ENCODE data around the gene PAX1.
A peak's percentile ranks its signal among the peaks of the same experiment; 100 is the strongest.

PAX1 gene

DNA sequence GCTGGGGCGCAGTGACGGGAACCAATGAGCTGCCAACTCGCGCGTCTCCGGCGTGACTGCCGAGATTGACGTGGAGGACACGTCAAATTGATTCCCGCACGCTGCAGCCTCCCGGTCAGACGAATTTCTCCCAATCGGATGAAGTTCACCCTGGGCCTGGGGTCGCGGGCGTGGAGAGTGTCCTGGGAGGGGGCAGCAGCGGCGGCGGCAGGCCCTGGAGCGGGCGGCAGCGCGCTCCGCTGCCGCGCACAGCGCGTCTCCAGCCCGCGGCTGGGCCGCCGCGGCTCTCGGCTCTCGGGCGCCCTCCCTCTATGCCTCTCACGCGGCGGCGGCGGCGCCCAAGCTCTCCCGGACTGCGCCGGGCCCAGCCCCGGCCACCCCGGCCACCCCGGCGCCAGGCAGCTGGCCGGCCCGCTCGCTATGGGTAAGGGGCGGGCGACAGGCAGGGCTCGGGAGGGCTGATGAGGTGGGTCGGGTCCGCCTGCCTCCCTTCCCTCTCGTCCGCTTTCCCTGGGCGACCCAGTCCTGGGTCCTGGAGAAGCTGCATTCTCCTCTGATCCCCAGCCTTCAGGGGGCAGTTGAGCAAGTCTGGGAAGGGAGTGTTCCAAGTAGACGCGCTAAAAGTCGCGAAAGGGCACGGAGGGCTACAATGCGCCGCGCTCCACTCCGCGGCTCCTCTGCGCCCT, at the start of gene PAX1:
PAX1 (plus strand) TSS at position 90 of the 686 bp plus-strand sequence; CDS start at position 139, 49 bp downstream.
- no peak for DNase-seq

GRCh38 chr20:21656308-21657067, 49.0 kb upstream of the PAX1 start:
- no peak for DNase-seq

DNA sequence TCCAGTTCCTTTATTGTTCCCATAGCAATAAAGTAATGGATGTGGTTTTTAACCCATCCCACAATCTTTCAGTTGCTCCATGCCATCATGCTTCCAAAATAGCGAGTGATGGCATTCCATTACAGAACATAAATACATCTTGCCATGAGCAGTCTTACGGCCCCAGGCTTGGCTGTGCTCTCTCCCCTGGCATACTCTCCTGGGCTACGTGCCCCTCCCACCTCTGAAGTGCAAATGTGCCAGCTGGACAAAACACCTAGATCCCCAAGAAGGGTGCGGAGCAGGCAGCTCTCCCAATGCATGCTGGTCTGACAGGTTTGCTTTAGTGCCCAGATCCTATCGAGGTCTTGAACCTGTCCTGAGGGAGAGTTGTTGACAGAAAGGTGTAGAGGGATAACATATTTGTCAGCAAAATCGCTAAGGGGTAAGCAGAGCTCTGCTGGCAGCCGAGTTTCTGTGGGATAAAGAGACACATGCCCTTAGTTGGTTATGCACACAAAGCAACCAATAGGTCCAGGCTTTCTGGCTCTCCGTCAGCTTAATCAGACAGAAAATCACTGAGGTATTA, 43.9 kb upstream of the PAX1 start:
- no peak for DNase-seq

- DNase-seq, result no peak
Measured at GRCh38 chr20:21663465-21663864, 42.0 kb upstream of the PAX1 start.

DNA sequence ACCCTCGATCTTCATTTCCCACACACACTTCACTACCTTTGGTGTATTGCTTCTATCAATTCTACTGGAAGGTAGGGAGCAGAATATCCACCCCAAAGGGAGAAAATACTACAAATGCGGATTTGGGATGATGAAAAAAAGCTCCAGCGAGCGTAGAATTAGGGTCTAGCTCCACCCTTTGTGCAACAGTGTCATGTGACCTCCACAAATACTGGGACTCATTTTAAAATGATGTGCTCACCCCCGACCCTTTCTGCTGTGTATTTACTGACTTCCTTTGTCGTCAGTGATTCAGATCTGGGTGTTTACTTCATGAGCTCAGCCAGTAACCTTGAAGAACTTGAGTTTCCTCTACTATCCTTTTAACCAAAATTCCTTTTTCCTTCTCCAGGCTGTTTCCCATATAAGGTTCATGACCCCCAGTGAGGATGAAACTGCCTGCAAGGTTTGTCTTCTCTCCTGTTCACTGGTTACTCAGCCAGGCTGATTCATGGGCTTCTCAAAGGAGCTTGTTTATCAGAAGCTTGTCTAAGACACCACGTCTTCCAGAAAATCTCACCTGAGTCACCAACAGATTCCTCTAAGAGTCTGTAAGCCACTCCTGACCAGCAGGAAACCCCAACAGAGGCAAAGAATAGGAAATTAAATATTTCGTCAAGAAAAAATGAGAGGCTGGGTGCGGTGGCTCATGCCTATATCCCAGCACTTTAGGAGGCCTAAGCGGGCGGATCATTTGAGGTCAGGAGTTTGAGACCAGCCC, 39.6 kb upstream of the PAX1 start:
- DNase-seq, result no peak

- no peak for DNase-seq
Measured at GRCh38 chr20:21670126-21670525, 35.3 kb upstream of the PAX1 start.

DNA sequence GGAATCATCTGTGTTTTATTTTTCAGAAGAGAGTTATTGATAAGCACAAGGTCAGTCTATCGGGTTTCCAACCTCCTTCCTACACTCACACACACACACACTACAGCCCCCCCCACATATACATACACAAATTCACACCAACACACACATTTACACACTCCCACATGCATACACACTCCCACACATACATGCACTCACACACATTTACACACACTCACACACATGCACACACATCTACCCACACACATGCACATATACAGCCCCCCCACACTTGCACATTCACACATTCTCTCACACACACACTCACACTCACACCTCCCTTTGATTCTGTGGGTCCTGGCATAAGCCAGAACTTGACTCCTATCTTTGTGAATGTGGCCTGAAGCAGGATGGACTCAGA, 34.5 kb upstream of the PAX1 start:
- DNase-seq, result no peak

DNA sequence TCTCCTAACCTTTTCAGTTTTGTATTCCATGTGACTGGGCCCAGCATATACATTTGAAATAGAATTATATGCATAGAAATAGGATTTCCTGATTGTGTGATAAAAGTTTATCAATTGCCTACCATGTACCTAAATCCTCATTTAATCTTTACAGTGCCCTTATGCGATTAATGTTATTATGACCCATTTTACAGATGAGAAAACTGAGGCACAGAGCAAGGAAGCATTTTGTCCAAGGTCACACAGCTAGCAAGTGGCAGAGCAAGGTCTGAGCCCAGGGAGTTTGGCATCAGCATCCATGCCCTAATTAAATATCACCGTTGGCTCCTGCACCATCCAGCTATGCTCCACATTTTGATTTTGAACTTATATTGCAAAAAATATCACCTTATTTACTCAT, 28.2 kb upstream of the PAX1 start:
- no peak for DNase-seq

GRCh38 chr20:21677781-21678180, 27.7 kb upstream of the PAX1 start:
- DNase-seq, result no peak

DNA sequence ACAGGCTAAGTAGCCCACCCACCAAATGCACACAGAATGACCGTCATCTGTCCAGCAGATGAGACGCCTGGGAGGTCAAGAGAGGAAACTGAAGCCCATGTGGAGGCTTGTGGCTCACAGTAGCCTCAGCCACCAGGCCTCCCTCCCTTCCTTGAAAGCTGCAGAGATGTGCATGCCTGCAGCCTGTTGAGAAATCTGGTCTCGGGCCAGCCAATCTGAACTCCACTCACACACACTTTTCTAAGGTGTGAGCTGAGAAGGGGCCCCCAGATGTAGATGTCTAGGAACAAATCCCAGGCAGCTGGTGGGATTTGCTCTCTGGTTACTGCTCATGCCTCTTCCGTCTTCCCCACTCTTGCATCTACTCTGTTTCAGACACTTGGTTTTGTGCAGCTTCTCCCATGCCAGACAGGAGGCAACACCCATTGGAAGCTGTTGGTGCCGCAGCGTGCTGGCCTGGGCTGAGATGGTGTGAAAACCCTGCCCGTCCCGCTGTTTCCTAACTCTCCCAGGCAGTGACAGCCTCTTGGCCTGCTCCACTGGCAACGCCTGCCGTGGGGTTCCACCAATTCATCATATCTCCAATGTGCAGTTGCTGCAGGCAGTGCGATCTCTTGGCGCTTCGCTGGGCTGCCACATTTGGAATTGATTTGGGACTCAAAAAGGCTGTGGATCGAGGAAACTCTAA, 24.1 kb upstream of the PAX1 start:
- DNase-seq, result no peak

DNA sequence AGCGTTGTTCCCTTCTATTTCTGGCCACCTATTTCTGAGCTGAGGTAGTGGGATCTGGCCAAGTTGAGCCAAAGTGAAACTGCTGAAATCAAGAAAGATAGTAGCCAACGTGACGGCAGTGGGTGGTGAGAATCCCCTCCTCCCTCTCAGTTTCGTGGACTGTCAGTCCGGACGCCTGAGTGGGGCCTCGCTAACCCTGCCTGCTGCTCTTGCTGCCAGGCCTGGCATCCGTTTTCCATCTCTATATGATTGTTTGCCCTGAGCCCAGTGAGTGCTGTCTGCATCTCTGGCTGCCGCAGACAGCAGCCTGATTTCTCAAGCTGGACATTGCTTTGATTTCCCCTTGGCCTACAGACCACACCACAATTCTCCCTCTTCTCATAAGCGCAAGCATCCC, 23.5 kb upstream of the PAX1 start:
- no peak for DNase-seq

- DNase-seq, result no peak
Measured at GRCh38 chr20:21682521-21682954, 22.9 kb upstream of the PAX1 start.

DNA sequence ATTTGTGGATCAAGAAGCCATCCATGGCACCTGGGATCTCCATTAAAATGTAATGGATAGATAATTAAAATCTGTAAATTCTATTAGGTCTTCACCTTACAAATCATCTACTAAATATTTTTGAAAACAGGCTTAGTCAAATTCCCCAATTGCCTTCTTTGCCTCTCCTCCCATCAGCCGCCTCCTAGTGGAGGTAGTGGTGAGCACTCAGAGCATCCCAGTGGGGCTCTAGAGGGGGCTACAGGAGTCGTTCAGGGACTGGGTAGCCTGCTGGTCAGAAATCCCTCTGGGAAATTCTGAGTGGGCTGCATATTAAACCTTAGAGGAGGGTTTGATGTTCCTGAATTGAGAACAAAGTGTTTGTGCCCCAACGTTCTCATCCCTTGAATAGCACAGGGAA, 20.8 kb upstream of the PAX1 start:
- no peak for DNase-seq

DNA sequence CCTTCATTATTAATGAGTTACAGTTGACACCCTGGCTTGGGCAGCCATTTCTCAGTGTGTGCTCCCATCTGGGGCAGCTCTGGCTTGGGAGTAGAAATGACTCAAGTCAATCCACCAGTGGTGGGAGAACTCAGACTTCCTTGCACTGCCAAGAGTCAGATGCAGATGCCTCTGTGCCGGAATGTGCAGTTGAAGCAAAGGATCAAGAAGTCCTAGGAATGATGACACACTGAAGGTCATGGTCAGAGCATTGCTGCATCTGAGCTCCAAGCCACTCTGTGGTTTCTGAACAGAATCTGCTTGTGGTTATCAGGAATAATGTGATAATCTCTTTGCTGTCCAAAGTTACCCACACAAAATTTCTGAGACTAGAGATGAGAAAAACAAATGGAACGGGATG, 19.5 kb upstream of the PAX1 start:
- DNase-seq, result no peak

DNA sequence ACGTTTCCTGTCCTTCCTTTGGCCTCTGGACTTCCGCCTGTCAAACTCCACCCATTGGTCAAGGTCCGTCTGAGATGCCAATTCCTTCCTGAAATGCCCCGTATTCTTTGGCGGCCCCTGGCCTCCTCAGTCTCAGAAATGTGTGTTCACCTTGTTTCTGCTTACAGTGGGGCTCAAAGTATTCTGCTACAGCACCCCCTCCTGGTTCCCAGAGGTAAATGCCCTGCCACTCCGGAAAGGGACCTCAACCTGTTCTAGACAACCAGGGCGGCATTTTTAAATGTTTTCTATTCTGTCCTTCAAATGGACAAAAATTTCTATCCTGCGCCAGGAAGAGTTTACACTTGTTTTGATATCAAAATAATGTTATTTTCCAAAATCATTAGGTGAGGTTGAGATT, 12.1 kb upstream of the PAX1 start:
- DNase-seq, result peak; percentile 28

- no peak for DNase-seq
Measured at GRCh38 chr20:21698494-21699215, 6.8 kb upstream of the PAX1 start.

- DNase-seq, result no peak
Measured at GRCh38 chr20:21699216-21699508, 6.3 kb upstream of the PAX1 start.

GRCh38 chr20:21701171-21701876, 4.1 kb upstream of the PAX1 start:
- DNase-seq, result no peak

GRCh38 chr20:21702016-21702415, 3.4 kb upstream of the PAX1 start:
- DNase-seq, result no peak

DNA sequence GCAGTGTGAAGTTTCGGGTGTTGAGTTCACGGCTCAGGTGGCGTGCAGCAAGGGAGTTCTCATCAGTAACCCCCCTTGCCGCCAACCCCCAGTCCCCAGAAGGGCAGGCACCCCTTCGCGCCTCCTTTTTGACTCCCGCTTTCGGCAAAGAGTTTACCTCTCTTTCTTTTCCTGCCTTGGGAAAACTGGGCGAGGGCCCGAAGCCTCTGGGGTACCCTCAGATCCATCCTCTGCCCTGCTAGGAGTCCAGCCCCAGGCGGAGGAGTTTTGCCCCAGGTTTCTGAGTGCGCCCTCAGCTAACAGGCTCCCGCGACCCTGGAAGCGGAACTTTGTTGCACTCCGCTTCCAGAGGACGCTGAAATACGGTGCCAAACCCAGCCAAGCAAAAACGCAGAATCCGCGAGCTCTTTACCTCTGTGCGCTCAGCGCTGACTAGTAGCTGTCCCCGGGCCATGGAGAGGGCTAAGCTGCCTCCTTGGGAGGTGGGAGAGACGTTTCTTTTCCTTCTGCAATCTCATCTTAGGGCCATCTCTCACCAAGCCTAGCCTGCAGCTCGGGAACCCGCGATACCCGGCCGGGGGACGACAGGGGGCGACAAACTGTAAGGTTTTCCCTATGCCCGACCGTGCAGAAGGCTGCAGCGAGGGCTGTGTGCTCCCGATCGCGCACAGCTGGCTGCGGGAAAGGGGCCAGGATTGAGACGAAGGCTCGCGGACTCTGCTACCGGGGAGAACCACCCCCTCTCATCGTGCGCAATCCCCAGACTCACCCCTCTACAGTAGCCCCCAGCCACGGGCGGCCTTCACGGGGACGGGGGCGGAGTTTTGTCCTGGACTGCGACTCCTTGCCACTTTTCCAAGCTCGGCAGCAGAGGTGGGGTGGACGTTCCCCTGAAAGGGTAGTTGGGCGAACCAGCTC, 2.7 kb upstream of the PAX1 start:
- peak; percentile 66 for DNase-seq
